NCI-H1436 treated with DMSO at 0.1 percent for 48 hours (cell line): ENCODE data around the gene MBL2.

Source experiments
- DNase-seq: peaks from one replicate; lab custom pipeline; 2025; lab: John Stamatoyannopoulos, UW

MBL2 gene

DNA sequence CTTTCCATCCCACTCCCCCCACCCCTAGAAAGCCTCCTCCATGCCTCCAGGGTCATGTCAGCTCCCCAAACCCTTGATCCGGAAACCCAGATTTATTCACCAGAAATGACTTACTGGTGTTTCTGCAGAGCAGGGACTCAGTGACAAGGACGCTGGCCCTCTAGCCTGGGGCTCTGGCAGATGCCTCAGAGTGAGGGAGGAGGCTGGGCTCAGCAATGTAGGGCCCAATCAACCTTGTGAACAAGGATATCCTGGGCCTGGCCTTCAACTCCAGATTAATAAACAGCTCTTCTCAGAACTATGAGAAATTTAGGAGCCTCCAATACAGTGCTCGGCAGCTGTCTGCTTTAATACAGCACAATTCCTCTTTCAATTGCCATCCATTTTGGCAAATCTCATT, at the start of gene MBL2:
Gene MBL2 (minus strand): TSS at position 162 of the 400 bp plus-strand sequence. CDS start 1,149 bp downstream, outside the sequence.
- DNase-seq: no peak

DNA sequence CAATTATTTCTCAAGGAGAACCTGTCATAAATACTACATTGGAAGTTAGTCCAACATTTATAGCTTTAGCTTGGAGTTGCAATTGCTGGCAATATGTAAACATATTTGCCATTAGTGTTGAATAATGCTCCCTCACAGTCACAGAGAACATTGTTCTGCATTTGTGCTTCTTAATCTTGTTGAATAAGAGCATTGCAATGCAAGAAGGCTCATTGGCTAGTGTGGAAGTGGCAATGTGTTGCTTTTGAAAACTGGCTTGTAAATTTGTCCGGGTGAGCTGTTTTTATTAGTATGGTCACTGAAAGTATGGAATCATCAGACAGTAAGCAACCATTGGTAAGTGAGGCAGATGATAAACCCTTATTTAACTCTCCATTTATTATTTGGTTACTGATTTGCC, 47.7 kb upstream of the MBL2 start:
- no peak for DNase-seq

DNA sequence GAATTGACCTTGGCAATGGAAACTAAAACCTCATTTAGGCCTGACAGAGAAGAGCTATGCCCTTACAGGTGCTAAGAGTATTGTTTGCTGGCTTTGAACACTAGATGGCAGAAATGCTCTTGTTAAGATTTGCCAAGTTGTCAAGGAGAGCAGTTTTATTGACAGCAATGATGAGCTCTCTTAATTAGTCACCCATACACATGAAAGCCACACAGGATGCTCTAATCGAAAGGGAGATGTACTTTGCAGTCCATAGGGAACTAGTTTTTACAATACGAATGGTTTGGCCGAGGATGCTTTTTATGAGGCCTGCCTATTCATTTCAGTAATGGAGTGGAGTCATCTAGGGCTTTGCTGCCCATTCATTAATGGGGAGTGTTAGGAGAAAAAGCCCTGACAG, 45.4 kb upstream of the MBL2 start:
- no peak for DNase-seq

DNA sequence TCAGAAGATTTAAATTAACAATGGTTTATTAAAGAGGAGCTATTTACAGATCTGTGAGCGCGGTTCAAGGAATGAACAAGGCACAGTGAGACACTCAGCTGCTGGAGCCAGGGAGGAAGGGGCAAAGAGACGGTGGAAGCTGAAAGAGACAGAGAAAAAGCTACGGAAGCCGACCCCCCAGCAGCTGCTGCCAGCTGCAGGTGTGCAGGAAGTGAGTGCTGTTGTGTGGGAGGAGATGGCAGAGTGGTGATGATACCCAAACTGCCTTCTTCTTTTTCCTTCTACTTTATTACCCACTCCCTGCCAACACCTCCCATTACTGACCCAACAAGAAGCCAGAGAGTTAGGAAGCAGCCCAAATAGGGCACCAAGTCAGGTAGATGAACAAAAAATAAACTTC, 41.9 kb upstream of the MBL2 start:
- DNase-seq: no peak

DNA sequence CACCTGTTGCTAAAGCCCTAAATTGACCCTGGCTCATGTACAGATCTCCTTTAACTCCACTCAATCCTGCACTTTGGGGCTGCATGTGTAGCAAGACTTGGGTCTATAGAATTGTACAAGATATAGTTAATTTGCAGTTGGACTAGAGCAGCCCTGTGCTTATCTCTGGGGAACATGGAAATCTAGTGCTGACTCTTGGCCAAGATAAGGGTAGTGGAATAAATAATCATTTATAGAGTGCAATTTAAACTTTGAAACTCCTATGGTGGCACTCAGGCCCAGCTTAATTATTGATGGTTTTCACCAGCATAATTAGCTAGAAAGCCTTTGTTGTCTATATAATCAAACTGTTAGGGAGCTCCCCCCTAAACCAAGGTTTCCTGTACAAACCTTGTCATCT, 39.2 kb upstream of the MBL2 start:
- DNase-seq: no peak

DNA sequence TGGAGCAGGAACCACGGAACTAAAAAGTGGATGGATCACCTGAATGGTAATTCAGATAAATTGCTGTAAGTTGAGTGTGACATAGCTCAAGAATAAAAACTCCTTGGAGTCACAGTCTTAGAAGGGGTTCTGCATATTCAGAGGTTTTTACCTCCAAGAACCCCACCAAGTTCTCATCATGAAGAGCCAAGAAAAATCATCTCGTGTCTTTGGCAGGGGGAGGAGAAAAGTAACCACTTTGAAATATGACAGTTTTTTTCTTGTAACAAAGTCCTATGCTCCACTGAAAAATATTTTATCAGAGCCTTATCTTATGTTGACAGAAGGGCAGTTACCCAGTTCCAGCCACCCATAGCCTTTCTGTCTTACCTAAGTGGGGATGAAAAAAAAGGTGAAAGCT, 38.2 kb upstream of the MBL2 start:
- no peak for DNase-seq

DNA sequence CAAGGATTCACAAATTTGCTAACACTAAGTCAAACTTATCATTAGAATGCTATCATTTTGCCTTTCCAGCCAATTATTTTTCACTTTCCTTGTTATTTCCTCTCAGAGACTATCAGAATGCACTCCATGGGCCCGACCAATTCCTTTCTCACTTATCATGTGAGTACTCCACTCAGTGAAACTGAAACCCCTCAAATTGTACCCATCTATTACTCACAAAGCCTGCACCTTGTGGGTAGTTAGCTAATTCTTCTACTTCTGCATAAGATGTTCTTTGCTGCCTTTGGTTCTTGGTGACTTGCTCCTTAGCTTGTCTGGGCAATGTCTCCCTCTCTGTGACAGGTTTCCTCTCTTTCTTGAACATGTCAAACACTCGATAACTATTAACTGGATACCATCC, 35.2 kb upstream of the MBL2 start:
- no peak for DNase-seq

DNA sequence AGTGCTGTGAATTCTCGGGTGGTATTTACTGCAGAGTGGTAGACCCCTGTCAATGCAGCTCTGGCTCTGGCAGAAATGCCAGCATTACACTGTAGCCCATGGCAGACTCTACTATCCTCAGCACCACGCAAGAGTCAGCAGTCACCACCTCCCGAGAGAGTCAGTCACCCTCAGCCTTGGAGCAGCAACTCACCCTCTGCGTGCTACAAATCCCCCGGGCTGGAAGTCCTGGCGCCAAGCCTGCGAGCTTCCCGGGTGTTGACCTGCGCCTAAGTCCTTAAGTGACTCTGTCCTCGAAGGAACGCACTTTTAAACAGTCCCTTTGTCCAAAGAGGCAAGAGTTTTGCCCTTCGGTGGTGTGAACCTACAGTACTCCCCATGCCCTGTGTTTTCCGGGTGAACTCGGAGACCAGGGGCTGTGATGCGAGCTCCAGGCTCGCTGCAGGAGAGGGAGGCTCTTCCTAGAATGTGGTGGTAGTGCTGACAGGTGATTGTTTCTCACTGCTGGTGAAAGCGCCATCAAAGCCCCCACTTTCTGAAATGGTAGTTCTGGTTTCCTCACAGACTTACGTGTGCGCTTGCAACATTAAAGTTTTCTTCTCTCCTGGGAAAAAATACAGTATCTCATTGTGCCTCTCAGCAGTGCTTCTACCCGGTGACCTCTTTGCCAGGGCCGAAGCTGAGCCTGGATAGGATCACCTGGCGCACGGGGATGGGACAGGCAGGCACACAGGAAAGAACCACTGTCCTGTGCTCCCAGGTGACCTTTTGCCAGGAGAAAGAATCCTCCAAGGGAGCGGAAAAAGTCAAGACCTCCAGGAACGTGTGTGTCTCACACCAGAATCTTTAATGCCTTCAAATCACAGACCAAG, 33.1 kb upstream of the MBL2 start:
- no peak for DNase-seq

DNA sequence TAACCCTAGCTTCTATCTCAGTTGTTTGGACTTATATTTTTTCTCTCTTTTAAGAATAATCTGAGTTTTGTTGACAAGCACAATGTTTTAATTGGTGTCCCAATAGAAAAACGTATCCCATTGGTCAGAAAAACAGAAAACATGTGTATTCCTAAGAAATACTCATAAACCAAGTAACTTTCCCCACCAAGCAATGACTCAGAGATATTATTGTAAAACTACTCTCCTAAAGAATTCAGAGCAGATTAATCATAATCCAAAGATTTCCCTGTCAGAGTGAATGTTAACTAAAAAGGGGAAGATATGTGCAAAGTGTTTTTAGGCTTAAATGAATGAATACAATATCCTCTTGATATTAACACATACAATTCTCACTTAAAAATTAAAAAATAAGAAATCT, 29.4 kb upstream of the MBL2 start:
- no peak for DNase-seq

DNA sequence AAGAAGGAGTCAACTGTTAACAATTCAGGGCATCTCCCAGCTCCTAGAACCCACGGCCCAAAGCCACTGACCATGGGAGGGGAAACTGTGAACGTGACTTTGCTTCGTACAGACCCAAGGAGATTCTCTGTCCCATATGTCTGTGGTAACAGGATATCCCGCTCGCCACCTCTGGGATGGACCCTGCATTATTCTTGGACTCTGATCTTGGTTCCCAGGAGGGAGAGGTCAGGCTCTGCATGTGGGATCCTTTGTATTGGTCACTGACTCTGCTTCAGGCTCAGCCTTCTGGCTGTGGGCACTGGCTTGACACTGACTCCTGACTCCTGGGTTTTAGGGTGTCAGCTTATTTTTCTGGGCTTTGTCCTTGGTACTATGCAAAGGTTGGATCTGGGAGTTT, 13.5 kb upstream of the MBL2 start:
- DNase-seq: no peak

DNA sequence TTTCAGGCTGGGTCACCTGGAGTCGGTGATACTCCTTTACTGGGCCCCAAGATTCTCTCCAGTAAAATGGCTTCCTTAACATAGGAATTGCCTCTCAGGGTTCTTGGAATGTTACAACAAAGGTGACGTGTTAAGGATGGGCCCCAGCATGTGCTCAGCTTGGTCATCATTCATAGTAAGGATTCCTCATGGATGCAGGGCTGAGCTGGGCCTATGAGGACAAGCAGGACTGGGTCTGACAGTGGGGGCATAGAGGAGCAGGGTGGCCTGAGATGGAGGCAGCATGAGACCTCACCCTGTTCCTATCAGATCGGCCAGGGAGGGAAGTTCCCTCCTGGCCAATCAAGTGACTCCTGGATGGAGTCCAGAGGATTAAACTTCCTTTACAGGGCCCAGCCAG, 12.8 kb upstream of the MBL2 start:
- no peak for DNase-seq

DNA sequence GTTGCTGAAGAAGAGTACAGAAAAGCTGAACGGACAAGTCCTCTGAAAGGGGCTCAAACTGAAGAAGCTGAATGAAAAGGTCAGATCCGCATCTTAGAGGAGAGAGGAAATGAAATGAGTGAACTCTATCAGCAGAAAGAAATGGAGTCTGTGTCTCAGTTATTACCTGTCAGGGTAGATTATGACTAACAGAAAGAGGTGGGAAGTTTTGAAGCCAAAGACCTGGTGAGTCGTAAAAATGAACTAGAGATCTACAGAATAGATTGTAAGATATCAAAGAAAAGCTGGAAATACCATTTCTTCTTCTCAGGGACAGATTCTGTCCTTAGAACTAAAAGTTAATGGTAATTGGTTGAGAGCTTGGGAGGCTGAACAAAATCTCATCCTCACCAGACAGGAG, 11.1 kb upstream of the MBL2 start:
- no peak for DNase-seq

DNA sequence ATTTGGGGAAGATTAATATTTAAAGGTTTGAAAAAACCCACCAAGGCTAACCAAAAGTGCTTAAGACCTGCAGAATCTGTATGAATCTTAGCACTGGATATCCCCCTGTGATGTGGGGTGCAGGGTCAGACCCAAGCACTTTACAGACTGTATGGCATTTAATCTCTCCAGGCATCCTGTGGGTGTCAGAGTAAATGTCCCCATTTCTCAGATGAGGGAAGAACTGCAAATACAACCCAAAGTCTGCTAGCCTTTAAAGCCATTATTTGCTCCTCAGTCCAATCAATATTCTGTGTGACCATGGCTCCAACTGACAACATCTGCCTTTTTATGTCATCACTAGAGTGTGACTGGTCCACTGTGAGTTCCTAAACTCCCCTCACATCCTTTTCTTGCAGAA, 10.0 kb upstream of the MBL2 start:
- no peak for DNase-seq

DNA sequence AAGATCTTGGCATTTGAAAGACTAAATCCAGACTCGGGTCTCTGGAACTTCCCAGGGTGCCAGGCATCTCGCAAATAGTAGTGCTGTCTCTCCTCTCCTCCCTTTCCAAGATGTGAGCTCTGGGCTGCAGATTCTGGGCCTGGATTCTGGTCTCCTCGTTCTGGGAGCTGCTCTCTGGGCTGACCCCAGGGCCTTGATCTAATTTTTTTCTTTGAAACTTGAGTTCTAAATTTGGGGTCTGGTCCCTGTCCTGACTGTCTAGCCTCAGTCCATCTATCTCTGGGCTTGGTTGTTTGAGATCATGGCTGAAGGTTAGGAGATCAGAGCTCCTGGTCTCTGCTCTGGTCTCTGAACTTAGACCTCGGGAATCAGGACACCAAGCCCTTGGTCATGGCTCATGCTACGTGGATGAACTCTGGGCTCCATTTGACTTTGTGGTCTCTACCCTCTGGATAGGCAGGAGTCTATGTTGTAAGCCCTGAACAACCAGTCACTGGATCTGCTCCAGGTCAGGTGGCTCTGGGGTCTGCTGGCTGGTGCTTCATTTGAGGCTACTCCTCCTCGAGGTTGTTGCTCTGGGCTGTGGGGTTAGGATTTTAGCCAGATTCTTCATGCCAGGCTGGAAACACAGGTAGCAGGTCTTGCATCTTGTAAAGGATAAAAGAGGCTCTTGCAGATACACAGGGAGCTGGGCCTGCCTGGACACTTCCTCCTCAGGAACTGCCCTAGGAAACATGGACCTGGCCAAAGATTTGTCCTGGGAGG, 8.0 kb upstream of the MBL2 start:
- DNase-seq: no peak

DNA sequence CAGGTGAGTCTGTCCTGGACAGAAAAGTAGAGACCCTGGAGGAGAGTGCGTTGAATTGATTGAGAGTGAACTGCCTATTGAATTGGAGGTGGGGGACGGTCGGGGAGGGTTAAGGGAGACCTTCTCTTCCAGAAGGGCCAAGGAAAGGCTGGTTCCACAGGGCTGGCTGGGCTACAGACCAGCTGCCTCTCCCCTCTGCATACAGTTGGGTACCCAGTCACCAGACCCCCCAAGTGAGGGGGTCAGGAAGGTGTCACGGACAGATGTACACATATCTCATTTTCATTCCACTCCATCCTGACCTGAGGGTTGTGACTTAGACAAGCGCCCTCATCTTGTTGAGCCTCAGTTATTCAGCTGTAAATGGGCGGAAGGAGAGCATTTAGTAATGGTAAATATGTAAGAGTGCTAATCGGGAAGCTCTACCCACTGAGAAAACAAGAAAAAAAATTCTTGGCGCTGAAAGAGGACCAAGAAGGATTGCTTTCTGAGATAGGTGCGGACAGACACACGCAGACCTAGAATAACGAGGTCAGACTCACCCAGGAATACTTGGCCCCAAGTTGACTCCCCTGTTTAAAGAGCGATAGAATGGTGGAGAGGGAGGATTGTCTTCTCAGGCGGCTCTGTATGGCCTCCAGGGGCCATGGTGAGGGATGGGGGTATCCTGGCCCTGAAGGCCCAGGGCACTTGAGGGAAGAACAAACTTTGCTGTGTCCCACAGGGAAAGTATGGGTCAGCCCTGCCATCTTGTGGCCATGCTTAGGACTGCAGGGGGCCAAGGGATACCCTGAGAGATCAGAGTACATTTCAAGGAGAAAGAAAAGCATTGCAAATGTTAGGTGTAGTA, 7.2 kb upstream of the MBL2 start:
- no peak for DNase-seq

DNA sequence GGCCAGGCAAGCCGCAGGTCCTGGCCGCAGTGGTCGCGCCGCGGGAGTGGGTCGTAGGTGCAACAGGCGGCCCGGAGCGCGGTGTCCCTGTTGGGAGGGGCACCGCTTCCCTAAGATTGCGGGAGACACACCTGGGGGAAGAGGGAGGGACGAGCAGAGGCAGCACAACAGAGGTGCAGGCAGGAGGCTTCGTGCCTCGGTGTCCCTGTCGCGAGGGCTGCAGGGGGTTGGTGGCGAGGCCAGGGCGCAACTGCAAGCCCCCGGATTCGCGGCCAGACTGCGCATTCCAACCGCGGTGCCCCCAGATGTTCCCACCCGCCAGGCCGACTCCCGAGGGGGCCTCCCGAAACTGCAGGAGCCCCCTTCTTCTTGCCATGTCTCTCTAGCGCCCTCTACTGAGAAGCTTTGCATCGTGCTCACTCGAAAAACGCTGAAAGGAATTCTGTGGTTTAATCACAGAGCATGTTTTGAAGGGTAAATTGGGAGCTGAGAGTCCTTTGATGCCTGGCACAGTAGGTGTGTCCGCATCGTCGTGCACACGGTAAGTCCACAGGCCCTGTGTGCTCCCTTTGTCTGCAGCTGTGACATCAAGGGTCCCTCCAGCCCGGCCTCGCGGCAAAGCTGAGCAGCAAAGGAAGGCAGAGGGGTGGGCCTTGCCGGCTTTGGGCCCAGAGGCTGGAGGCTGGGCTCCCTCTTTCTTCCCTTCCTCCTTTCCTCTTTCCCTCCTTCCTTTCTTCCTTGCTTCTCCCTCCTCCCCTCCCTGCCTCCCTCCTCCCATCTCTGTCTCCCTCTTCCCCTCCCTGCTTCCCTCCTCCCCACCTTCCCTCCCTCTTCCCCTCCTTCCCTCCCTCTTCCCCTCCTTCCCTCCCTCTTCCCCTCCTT, 6.2 kb upstream of the MBL2 start:
- no peak for DNase-seq

DNA sequence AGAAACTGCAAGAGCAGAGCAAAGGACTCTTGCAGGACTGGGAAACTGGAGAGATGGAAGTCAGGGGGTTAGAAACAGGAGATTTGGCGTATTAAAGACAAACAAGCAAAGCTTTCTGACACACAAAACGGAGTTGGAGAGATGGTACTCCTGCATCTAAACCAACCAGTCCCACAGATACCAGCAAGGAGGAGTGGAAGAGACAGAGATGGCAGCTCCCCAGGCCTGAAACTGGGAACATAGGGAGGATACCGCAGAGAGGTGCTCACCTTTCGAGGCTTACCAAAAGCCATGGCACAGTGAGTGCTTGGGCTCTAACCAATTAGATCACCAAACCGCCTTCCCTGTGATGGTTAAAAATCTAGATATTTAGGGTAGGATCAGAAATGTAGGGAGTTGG, 4.8 kb upstream of the MBL2 start:
- DNase-seq: no peak

DNA sequence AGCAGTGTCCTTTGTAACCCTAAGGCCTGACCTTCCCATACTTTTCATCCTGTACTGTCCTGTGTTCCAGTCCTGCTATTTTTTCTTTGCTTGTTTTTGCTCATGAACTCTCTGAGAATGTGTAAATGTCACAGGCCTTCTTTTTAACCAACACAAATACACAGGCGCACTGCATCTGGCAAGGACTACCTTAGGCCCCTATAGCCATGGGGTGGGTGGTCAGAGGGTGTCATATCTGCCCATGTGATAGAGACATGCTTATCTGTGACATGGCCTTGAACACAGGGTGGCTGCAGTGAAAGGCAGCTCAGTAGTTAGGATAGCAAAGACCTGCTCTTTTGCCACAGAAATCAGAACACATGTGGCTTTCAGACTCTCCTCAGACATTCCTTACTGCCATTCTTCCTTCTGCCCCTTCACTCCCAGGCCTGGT, 3.9 kb upstream of the MBL2 start:
- DNase-seq: no peak

DNA sequence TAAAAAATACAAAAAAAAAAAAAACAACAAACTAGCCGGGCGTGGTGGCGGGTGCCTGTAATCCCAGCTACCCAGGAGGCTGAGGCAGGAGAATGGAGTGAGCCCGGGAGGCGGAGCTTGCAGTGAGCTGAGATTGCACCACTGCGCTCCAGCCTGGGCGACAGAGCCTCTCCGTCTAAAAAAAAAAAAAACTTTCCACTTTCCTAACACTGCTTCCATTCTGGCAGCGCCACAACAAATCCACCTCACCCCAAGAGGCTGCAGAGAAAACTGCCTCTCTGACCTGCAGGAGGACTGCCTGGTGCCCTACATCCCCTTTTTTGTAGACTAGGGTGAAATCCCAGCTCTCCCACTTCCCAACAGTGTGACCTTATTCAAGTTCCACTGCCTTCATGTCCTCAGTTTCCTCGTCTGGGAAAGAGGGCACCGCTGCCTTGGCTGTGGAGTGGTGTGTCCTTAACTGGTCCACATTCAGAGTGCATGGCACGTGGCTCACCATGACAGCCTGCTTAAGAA, 2.6 kb upstream of the MBL2 start:
- DNase-seq: no peak

DNA sequence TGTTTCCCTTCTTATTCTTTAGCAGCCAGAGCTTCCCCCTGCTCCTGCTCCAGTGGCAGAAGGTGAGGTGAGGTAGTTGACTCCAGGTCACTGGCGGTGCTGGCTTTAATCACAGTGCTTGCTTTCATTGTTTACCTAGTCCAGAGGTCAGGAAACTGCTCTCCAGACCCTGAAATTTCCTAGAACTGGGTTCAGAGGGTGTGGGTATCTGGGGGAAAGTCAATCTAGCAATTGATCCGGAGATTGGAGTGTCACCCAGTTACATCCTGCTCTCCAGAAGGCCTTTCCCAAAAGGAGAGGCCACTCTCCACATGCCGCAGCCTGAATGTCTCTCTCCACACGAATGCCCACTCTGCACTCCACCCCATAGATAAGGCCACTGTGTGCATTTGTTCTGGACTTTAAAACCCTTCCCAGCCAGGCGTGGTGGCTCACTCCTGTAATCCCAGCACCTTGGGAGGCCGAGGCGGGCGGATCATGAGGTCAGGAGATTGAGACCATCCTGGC, 2.1 kb upstream of the MBL2 start:
- DNase-seq: no peak

DNA sequence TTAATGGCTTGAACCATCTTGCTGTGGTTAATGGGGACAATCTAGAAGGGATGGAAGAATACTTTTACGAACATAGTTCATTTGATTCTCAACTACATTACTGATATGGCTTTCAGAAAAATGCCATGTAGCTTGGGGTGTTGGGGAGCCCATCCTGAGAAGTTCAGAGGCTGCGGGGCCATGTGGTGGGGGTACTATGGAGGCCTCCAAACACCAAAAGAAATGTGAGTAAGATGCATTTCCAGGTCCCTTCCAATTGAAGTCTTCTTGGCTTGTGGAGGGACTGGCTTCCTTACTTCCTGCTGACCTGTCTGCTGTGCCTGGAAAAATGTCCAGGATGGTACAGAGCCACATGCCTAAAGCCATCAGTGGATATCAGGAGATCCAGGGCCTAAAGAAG, 1.6 kb upstream of the MBL2 start:
- no peak for DNase-seq
